H1 (cell line): ENCODE measurements around the gene ZNF81. TPM values are rescaled to one million over a fixed set of nuclear protein-coding genes. Genes with fewer than 3 reads are reported as not detected.

Source experiments
- polyA plus RNA-seq, 7 experiments: library from polyadenylated mRNA; depleted of rRNA in 3 of 7; stranded (reverse) in 5 of 7; unstranded in 2 of 7; fragments of >200 nt in 5 of 7; fragments of 200-250 nt in 2 of 7; gene quantifications; 1 replicate in 5 of 7; 2 replicates in 1 of 7; 4 replicates in 1 of 7; pipeline versions ENCODE4 v1.2.1 to v1.2.3, GENCODE V29; 2011 to 2013; ENCODE audit warnings: missing spikeins in 2 of 7, mixed read lengths in 2 of 7
- total RNA-seq: library from RNA; stranded (reverse); fragmentation: NEBNext Ultra II Directional; extraction: Animal tissue kit (Norgen Biotek cat#: 25700); gene quantifications from 2 replicates; pipeline ENCODE4 v1.2.1, GENCODE V29; 2021
- TF ChIP-seq, protein P1 (sequence below): fragments of 300-600 bp; sonication (generic); IDR thresholded peaks from 2 replicates; pipeline ENCODE4 v1.7.1; 2012; ENCODE audit warnings: low read length, moderate library complexity, mild to moderate bottlenecking, inconsistent platforms; ENCODE audit not compliant: insufficient replicate concordance
- TF ChIP-seq, protein P2 (sequence below), 3 experiments: IDR thresholded peaks; 1 replicate in 2 of 3; 2 replicates in 1 of 3; pipeline versions ENCODE4 v1.5.1 to v1.6.1; 2011; ENCODE audit warnings: low read length in 3 of 3, mild to moderate bottlenecking in 3 of 3, inconsistent platforms in 2 of 3, low read depth in 1 of 3, moderate library complexity in 1 of 3; ENCODE audit not compliant: insufficient read depth in 1 of 3; ENCODE audit errors: control extremely low read depth in 1 of 3

ZNF81 gene
- total and polyA plus RNA-seq, 2 of the 8 experiments (the other 6 are each of a cell fraction or from before 2014, with no cell fraction given), result 3.4 to 10.0 TPM

DNA sequence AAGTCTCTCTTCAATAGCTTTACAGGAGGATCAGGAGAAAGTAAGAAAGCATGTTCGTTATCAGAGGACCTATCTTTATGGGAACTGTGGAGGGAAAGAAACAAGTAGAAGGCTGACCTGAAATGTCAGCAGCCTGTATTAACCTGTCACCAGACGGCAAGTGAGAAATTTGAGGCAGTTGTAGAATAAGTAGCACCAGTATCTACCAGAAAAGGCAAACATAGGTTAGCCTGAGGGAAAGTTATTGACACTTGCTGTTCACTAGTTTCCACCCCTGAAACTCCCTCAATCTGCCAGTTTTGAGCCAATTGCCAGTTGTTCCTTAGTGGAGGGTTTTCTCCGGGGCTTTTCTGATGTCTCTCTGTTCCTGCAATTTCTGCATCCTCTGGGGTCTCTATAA, 36.4 kb downstream of the ZNF81 start (continued):
- TF ChIP-seq, protein P1, sequence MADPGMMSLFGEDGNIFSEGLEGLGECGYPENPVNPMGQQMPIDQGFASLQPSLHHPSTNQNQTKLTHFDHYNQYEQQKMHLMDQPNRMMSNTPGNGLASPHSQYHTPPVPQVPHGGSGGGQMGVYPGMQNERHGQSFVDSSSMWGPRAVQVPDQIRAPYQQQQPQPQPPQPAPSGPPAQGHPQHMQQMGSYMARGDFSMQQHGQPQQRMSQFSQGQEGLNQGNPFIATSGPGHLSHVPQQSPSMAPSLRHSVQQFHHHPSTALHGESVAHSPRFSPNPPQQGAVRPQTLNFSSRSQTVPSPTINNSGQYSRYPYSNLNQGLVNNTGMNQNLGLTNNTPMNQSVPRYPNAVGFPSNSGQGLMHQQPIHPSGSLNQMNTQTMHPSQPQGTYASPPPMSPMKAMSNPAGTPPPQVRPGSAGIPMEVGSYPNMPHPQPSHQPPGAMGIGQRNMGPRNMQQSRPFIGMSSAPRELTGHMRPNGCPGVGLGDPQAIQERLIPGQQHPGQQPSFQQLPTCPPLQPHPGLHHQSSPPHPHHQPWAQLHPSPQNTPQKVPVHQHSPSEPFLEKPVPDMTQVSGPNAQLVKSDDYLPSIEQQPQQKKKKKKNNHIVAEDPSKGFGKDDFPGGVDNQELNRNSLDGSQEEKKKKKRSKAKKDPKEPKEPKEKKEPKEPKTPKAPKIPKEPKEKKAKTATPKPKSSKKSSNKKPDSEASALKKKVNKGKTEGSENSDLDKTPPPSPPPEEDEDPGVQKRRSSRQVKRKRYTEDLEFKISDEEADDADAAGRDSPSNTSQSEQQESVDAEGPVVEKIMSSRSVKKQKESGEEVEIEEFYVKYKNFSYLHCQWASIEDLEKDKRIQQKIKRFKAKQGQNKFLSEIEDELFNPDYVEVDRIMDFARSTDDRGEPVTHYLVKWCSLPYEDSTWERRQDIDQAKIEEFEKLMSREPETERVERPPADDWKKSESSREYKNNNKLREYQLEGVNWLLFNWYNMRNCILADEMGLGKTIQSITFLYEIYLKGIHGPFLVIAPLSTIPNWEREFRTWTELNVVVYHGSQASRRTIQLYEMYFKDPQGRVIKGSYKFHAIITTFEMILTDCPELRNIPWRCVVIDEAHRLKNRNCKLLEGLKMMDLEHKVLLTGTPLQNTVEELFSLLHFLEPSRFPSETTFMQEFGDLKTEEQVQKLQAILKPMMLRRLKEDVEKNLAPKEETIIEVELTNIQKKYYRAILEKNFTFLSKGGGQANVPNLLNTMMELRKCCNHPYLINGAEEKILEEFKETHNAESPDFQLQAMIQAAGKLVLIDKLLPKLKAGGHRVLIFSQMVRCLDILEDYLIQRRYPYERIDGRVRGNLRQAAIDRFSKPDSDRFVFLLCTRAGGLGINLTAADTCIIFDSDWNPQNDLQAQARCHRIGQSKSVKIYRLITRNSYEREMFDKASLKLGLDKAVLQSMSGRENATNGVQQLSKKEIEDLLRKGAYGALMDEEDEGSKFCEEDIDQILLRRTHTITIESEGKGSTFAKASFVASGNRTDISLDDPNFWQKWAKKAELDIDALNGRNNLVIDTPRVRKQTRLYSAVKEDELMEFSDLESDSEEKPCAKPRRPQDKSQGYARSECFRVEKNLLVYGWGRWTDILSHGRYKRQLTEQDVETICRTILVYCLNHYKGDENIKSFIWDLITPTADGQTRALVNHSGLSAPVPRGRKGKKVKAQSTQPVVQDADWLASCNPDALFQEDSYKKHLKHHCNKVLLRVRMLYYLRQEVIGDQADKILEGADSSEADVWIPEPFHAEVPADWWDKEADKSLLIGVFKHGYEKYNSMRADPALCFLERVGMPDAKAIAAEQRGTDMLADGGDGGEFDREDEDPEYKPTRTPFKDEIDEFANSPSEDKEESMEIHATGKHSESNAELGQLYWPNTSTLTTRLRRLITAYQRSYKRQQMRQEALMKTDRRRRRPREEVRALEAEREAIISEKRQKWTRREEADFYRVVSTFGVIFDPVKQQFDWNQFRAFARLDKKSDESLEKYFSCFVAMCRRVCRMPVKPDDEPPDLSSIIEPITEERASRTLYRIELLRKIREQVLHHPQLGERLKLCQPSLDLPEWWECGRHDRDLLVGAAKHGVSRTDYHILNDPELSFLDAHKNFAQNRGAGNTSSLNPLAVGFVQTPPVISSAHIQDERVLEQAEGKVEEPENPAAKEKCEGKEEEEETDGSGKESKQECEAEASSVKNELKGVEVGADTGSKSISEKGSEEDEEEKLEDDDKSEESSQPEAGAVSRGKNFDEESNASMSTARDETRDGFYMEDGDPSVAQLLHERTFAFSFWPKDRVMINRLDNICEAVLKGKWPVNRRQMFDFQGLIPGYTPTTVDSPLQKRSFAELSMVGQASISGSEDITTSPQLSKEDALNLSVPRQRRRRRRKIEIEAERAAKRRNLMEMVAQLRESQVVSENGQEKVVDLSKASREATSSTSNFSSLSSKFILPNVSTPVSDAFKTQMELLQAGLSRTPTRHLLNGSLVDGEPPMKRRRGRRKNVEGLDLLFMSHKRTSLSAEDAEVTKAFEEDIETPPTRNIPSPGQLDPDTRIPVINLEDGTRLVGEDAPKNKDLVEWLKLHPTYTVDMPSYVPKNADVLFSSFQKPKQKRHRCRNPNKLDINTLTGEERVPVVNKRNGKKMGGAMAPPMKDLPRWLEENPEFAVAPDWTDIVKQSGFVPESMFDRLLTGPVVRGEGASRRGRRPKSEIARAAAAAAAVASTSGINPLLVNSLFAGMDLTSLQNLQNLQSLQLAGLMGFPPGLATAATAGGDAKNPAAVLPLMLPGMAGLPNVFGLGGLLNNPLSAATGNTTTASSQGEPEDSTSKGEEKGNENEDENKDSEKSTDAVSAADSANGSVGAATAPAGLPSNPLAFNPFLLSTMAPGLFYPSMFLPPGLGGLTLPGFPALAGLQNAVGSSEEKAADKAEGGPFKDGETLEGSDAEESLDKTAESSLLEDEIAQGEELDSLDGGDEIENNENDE, result no peak
- TF ChIP-seq, protein P2, sequence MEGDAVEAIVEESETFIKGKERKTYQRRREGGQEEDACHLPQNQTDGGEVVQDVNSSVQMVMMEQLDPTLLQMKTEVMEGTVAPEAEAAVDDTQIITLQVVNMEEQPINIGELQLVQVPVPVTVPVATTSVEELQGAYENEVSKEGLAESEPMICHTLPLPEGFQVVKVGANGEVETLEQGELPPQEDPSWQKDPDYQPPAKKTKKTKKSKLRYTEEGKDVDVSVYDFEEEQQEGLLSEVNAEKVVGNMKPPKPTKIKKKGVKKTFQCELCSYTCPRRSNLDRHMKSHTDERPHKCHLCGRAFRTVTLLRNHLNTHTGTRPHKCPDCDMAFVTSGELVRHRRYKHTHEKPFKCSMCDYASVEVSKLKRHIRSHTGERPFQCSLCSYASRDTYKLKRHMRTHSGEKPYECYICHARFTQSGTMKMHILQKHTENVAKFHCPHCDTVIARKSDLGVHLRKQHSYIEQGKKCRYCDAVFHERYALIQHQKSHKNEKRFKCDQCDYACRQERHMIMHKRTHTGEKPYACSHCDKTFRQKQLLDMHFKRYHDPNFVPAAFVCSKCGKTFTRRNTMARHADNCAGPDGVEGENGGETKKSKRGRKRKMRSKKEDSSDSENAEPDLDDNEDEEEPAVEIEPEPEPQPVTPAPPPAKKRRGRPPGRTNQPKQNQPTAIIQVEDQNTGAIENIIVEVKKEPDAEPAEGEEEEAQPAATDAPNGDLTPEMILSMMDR (IDR thresholded peaks at IDR 0.05; ENCODE audit: control extremely low read depth in 1 of 3, insufficient read depth in 1 of 3, low read depth in 1 of 3, low read length in 3 of 3), result no peak
- TF ChIP-seq, all 59 proteins: peak for 0
